Thoracic aorta (tissue), 2 donors: ENCODE measurements around the gene GALNT5. TPM values are rescaled to one million over a fixed set of nuclear protein-coding genes. Genes with fewer than 3 reads are reported as not detected.

Experiments
- ATAC-seq: fragments of 150-250 bp; one replicate; pipeline ENCODE4 v1.8.0; 2017; ENCODE audit warnings: low read depth; ENCODE audit not compliant: insufficient number of reproducible peaks, low FRiP score
- DNase-seq: peaks from one replicate; pipeline ENCODE4 v3.0.0-alpha.2; 2020; ENCODE audit warnings: low spot score
- H3K27ac ChIP-seq, 2 donors: fragments of 200-600 bp; sonication (generic); 1 replicate in 1 of 2; 2 replicates in 1 of 2; pipeline ENCODE4 v1.5.1; 2016; ENCODE audit warnings: mild to moderate bottlenecking in 2 of 2, moderate library complexity in 2 of 2
- H3K27me3 ChIP-seq: fragments of 200-600 bp; sonication (generic); replicated peaks from 2 replicates; pipeline ENCODE4 v1.6.0; 2016; ENCODE audit warnings: mild to moderate bottlenecking; ENCODE audit not compliant: insufficient read depth
- H3K36me3 ChIP-seq: fragments of 200-600 bp; sonication (generic); one replicate; pipeline ENCODE4 v1.5.1; 2016
- H3K4me1 ChIP-seq, 2 donors: fragments of 200-600 bp; sonication (generic); 1 replicate in 1 of 2; 2 replicates in 1 of 2; pipeline versions ENCODE4 v1.5.1 to v1.6.0; 2016; ENCODE audit warnings: low read depth in 2 of 2, mild to moderate bottlenecking in 1 of 2; ENCODE audit not compliant: control insufficient read depth in 1 of 2
- H3K4me3 ChIP-seq: fragments of 200-600 bp; sonication (generic); 2 replicates; pipeline ENCODE4 v1.5.1; 2016; ENCODE audit warnings: mild to moderate bottlenecking
- H3K9me3 ChIP-seq: fragments of 200-600 bp; sonication (generic); 2 replicates; pipeline ENCODE4 v1.5.1; 2016
- total RNA-seq, 2 donors: library from RNA; depleted of rRNA; stranded (reverse); fragments of >200 nt; gene quantifications; one replicate each; pipeline versions ENCODE4 v1.1.0 to v1.2.3, GENCODE V29; 2016
- TF ChIP-seq, protein P1 (sequence below): fragments of 200-600 bp; sonication (generic); IDR thresholded peaks from one replicate; pipeline ENCODE4 v1.5.1; 2019; ENCODE audit warnings: antibody characterized with exemption

The GALNT5 gene
- total RNA-seq, 2 donors from 2014 or later, result 3.4 to 3.7 TPM

DNA sequence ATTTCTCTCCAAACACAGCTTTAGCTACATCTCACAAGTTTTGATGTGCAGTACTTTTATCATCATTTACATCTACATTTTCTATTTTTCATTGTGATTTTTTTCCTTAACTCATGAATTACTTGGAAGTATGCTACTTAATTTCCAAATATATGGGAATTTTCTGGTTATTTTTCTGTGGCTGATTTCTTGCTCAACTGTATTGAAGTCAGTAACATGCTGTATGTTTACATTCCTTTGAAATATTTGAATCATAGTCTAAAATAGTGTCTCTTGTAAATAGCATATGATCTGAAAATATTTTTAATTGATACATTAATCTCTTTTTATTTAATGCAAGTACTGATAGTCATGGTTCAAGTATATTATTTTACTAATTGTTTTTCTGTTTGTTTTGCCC lies 26.0 kb upstream of the GALNT5 start:
- no peak for ATAC-seq
- Histone ChIP-seq H3K9me3 (no peaks in the 10 kb centered on the region), H3K36me3 (no peaks in the 10 kb centered on the region), H3K4me3 (no peak overlapping the region), H3K27me3 (no peaks in the 10 kb centered on the region), H3K27ac (no peak overlapping the region), H3K4me1 (no peaks in the 10 kb centered on the region)
- DNase-seq, result no peak
- TF ChIP-seq, protein P1, sequence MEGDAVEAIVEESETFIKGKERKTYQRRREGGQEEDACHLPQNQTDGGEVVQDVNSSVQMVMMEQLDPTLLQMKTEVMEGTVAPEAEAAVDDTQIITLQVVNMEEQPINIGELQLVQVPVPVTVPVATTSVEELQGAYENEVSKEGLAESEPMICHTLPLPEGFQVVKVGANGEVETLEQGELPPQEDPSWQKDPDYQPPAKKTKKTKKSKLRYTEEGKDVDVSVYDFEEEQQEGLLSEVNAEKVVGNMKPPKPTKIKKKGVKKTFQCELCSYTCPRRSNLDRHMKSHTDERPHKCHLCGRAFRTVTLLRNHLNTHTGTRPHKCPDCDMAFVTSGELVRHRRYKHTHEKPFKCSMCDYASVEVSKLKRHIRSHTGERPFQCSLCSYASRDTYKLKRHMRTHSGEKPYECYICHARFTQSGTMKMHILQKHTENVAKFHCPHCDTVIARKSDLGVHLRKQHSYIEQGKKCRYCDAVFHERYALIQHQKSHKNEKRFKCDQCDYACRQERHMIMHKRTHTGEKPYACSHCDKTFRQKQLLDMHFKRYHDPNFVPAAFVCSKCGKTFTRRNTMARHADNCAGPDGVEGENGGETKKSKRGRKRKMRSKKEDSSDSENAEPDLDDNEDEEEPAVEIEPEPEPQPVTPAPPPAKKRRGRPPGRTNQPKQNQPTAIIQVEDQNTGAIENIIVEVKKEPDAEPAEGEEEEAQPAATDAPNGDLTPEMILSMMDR, result no peak

DNA sequence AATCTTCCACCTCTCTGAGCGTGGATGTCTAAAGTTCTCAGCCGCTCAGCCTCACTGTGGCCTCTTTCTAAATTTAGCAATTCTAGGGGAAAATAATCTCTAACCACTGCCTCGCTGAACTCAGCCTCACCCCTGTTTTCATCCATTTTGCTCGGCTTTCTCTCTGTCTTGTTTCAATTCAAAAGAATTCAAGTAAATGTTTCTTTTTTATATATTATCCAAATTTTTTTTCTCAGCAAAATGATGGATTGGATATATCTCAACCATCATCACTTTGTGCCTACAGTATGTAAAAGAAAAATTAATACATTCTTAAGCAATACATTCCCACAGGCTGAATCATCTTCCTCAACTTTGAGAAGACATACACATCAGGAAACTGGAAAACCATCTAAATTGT lies 24.0 kb upstream of the GALNT5 start:
- ATAC-seq, result no peak
- Histone ChIP-seq H3K9me3 (no peaks in the 10 kb centered on the region), H3K36me3 (no peaks in the 10 kb centered on the region), H3K4me1 (no peaks in the 10 kb centered on the region), H3K4me3 (no peak overlapping the region), H3K27ac (no peak overlapping the region), H3K27me3 (no peaks in the 10 kb centered on the region)
- no peak for DNase-seq
- TF ChIP-seq, protein P1, result no peak

DNA sequence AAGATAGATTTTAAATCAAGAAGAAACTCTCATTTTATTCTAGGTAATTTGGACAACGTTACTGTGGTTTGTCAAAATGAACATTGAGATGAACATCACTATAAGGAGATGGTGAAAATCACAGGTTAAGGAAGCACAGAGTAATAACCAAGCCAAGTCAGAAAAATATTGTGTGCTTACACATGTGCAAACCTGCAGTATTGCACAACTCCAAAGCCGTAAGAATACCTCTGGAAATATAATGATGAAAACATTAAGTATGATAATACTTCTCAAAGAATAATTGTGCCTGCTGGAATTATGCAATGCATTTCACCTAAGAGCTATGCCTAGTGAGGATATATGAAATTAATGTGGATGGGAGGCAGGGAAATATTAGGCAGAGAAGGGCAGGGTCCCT lies 21.1 kb upstream of the GALNT5 start:
- H3K27me3 ChIP-seq, result no peaks in the 10 kb centered on the region
- no peaks in the 10 kb centered on the region for H3K36me3 ChIP-seq
- no peaks in the 10 kb centered on the region for H3K4me1 ChIP-seq
- H3K4me3 ChIP-seq, result no peak overlapping the region
- TF ChIP-seq, protein P1, result no peak
- no peaks in the 10 kb centered on the region for H3K9me3 ChIP-seq
- no peak for DNase-seq
- no peak overlapping the region for H3K27ac ChIP-seq
- no peak for ATAC-seq

DNA sequence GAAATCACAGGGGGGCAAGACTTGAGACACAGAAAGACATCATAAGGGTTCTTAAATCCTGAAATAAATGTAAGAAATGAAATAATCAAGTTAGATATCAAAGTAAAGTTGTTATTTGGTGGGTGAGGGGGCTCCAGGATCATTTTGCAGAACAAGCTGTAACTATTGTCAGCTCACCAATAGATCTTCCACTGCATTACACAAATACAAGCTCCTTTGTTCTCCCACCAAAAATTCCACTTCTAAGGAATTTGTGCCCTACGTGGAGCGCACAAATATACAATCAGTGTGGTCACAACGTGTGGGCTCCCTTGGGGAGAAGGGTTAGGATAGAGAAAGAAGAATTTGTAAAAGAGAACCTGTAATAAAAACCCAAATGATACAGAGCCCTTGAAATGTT lies 19.2 kb upstream of the GALNT5 start:
- Histone ChIP-seq H3K4me1 (no peaks in the 10 kb centered on the region), H3K36me3 (no peaks in the 10 kb centered on the region)

DNA sequence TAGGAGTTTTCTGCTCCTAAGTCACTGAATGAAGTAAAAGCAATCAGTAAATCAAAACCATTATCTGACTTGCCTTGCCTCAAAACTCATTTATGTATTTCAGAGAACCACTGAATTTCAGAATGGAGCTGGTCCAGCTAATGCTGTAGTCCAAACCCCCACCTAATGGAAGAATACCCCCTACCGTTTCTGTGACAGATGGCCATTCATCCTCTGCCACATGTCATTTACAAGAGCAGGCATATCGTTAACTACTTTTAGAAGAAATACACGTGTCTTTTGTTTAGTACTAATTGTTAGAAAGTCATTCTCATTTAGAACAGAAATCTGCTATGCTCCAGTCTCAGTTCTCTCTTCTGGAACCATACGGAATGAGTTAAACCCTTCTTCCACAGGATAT lies 12.8 kb upstream of the GALNT5 start:
- ATAC-seq, result no peak
- H3K4me3 ChIP-seq, result no peak overlapping the region
- no peaks in the 10 kb centered on the region for H3K36me3 ChIP-seq
- TF ChIP-seq, protein P1, result no peak
- no peaks in the 10 kb centered on the region for H3K27me3 ChIP-seq
- H3K4me1 ChIP-seq, result no peaks in the 10 kb centered on the region
- DNase-seq, result no peak
- no peaks in the 10 kb centered on the region for H3K9me3 ChIP-seq
- no peak overlapping the region for H3K27ac ChIP-seq

More for the DNA sequence above, 19.2 kb upstream of the GALNT5 start:
- TF ChIP-seq, protein P1, result no peak
- Histone ChIP-seq H3K4me3 (no peak overlapping the region), H3K27ac (no peak overlapping the region), H3K9me3 (no peaks in the 10 kb centered on the region), H3K27me3 (no peaks in the 10 kb centered on the region)
- ATAC-seq (no peak), DNase-seq (no peak)
